Melanocyte of skin (primary cell): ENCODE results near the gene PLEK. TPM values are rescaled to one million over a fixed set of nuclear protein-coding genes. Genes with fewer than 3 reads are reported as not detected.

Experiments
- total RNA-seq, 2 donors: library from RNA; depleted of rRNA; stranded (reverse); fragments of >200 nt; gene quantifications; 2 replicates each; pipeline ENCODE4 v1.2.3, GENCODE V29; 2012

Gene PLEK
- total RNA-seq, result not detected

GRCh38 chr2:68365087-68365486 lies at the start of gene PLEK:
Gene PLEK (plus strand): TSS chr2:68365282. CDS start chr2:68365352, 70 bp downstream.

GRCh38 chr2:68319398-68320117 lies 45.5 kb upstream of the PLEK start, which contains the start of gene CNRIP1:
Gene CNRIP1 (minus strand): TSS chr2:68319949. CDS start chr2:68319400, 549 bp downstream.

Other genes with a start within 250 kb of the PLEK start
- 10 to 100 TPM; 12.0 to 23.6 TPM for gene PNO1, start 207.4 kb upstream of the PLEK start, total RNA-seq
- 10 to 100 TPM; 21.3 to 33.6 TPM for gene PPP3R1, start 112.8 kb upstream of the PLEK start, total RNA-seq
- 10 to 100 TPM; 10.7 to 25.3 TPM for gene CNRIP1, start 45.3 kb upstream of the PLEK start, total RNA-seq
- 1 to 10 TPM in 1 of 2 donors, under 1 TPM in 1; 0.67 to 1.4 TPM for gene FBXO48, start 102.0 kb downstream of the PLEK start, total RNA-seq
- 1 to 10 TPM; 3.0 to 5.2 TPM for gene APLF, start 102.3 kb downstream of the PLEK start, total RNA-seq